HG03159 (cell line): ENCODE measurements around the gene CYB561.

Experiments
- ATAC-seq: cut with Tn5 transposase; IDR thresholded peaks from one replicate; pipeline ENCODE4 v1.9.1; 2021; ENCODE audit warnings: mild to moderate bottlenecking, moderate library complexity; ENCODE audit not compliant: unreplicated experiment

Gene CYB561, protein sequence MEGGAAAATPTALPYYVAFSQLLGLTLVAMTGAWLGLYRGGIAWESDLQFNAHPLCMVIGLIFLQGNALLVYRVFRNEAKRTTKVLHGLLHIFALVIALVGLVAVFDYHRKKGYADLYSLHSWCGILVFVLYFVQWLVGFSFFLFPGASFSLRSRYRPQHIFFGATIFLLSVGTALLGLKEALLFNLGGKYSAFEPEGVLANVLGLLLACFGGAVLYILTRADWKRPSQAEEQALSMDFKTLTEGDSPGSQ

GRCh38 chr17:63445954-63446752, at the start of gene CYB561:
TSS of gene CYB561 (minus strand) at chr17:63446306. CDS start at chr17:63437547, 8,759 bp downstream.
- peak; percentile 74 for ATAC-seq

- ATAC-seq, result no peak
Observed at GRCh38 chr17:63495491-63495890, 49.4 kb upstream of the CYB561 start.

- no peak for ATAC-seq
Observed at GRCh38 chr17:63494300-63494928, 48.3 kb upstream of the CYB561 start.

DNA sequence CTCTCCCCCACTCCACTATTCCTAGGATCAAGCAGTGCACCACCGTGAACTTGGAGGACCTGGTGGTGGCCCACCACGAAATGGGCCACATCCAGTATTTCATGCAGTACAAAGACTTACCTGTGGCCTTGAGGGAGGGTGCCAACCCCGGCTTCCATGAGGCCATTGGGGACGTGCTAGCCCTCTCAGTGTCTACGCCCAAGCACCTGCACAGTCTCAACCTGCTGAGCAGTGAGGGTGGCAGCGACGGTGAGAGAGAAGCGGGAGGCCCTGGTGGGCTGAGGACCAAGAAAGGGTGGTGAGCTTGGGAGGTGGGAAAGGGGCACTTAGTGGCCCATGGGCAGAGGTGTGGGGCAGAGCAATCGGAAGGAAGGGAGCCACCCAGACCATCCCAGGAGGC, 47.3 kb upstream of the CYB561 start:
- ATAC-seq, result no peak

DNA sequence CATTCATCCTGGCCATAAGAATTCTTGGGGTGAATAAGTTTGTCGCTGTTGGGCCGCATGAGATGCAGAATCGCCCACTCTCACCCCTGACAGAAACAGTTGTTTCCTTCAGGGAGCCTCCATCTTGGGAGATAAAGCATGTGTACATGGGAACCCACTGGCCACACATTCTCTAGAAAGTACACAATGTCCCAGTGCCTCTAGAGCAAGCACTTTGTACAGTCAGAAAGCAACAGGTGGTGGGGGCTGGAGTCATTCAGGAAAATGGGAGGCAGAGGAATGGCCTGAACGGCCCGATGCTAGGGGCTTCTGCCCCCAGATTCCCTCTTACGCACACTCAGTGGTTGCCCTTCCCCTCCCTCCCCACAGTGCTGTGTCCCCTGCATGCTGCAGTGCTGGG, 46.8 kb upstream of the CYB561 start:
- ATAC-seq, result no peak

- ATAC-seq, result no peak
Observed at GRCh38 chr17:63491977-63492618, 46.0 kb upstream of the CYB561 start.

DNA sequence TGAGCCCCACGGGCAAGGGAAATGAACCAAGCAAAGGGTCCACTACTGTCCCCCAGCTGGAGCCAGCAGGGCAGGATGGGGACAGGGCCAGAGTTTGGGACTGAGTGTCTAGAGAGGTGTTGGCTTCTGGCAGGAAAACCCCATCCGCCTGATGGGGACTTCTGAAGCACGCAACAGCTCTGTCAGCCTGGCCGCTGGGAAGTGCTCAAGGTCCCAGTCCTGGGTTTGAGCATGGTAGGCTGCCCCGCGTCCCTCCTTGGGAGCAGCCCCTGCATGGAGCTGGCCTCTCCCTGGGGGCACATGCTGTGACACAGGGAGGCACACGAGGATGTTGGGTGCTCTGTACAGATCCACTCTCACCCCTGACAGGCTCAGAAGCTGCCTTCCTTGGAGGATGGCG, 45.3 kb upstream of the CYB561 start:
- no peak for ATAC-seq

- no peak for ATAC-seq
Observed at GRCh38 chr17:63490858-63491400, 44.8 kb upstream of the CYB561 start.

GRCh38 chr17:63490329-63490728, 44.2 kb upstream of the CYB561 start:
- no peak for ATAC-seq

- ATAC-seq, result no peak
Observed at GRCh38 chr17:63489291-63489690, 43.2 kb upstream of the CYB561 start.

DNA sequence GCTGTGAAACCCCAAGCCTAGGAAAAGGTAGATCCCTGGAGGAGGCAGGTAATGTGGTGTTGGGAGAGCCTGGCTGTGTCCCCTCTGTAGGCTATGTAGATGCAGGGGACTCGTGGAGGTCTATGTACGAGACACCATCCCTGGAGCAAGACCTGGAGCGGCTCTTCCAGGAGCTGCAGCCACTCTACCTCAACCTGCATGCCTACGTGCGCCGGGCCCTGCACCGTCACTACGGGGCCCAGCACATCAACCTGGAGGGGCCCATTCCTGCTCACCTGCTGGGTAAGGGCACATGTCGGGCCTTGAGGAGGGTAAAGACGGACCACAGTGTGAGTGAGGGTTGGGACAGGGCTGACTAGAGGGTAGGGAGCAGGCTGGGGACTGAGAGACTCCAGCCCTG, 42.7 kb upstream of the CYB561 start:
- no peak for ATAC-seq

GRCh38 chr17:63487014-63487339, 40.9 kb upstream of the CYB561 start:
- ATAC-seq, result no peak

- ATAC-seq, result no peak
Observed at GRCh38 chr17:63486317-63487013, 40.4 kb upstream of the CYB561 start.

- no peak for ATAC-seq
Observed at GRCh38 chr17:63483655-63484575, 37.8 kb upstream of the CYB561 start.

GRCh38 chr17:63483038-63483437, 36.9 kb upstream of the CYB561 start:
- no peak for ATAC-seq

DNA sequence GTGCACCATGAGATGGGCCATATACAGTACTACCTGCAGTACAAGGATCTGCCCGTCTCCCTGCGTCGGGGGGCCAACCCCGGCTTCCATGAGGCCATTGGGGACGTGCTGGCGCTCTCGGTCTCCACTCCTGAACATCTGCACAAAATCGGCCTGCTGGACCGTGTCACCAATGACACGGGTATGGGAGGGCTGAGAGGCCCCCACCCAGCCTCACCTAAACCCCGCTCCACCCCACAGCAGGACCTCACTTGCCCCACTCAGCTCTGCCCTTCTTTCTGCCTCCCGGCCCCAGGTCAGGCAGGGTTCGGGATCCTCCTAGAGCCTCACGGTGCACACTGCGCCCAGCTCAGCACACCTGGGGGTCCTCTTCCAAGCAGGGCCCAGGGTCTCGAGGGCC, 36.4 kb upstream of the CYB561 start:
- no peak for ATAC-seq

DNA sequence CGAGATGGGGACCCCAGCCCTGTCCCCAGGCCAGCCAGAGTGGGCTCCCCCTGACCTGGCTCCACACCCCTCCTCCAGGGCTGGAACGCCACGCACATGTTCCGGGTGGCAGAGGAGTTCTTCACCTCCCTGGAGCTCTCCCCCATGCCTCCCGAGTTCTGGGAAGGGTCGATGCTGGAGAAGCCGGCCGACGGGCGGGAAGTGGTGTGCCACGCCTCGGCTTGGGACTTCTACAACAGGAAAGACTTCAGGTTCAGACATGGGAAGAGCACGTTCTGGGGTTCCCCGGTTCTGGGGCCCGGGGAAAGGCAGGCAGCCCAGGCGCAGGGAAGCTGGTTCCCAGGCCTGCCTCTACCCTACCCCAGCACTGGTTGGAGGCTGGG, 35.4 kb upstream of the CYB561 start:
- no peak for ATAC-seq

DNA sequence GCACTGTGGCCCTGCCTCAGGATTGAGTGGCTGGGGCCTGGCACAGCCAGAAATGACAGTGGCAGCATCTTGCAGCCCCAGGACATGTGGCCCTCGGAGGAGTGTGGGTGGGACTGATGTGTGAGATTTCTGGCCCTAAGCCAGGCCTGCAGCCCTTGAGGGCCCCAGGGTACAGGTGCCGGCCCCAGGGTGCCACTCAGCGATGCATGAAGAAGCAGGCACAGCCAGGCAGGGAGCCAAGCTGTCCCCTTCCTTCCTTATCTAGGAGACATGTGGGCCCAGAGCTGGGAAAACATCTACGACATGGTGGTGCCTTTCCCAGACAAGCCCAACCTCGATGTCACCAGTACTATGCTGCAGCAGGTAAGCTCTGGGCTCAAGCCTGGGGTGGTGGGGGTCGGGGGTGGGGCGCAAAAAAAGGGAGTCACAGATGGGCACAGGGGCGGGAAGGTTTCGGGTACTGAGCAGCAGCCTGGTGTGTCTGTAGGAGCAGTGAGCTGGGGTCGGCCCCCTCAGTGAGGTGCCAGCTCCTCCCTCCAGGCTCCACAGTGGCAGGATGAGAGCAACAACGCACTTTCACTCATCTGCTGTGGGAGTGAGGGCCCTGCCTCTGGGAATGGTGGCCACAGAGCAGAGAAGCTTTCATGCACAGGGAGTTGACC, 34.9 kb upstream of the CYB561 start:
- ATAC-seq, result no peak

DNA sequence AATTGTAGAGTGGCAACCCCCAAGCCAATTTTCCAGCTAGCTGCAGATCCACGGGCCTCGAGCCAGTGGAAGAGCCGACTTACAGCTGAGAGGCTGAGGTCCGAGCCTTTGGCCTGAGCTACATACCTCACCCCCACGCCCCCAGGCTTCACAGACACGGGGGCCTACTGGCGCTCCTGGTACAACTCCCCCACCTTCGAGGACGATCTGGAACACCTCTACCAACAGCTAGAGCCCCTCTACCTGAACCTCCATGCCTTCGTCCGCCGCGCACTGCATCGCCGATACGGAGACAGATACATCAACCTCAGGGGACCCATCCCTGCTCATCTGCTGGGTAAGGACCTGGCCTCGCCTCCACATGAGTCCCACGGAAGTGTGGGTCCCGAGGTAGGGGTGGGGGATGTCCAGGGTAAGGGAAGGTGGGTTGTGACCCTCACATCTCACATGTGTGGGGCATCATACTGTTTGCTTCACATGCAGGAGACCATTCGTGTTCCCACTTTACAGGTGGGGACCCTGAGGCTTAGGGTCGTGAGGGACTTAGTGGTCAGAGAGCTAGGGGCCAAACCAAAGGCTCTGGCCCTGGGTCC, 34.2 kb upstream of the CYB561 start:
- ATAC-seq, result no peak
